ENCODE data around the gene C16orf92.

C16orf92 gene

GRCh38 chr16:29985271-29985811, 37.7 kb upstream of the C16orf92 start:
- TF ChIP-seq CTCF (conservative IDR thresholded peaks at IDR 0.05), result no peak
- H3K27ac ChIP-seq, result no peak overlapping the region

- no peak overlapping the region for H3K27ac ChIP-seq
- no peak for TF ChIP-seq CTCF (conservative IDR thresholded peaks at IDR 0.05)
Observed at GRCh38 chr16:29986231-29986630, 36.8 kb upstream of the C16orf92 start.

GRCh38 chr16:29986931-29987330, 36.1 kb upstream of the C16orf92 start:
- H3K27ac ChIP-seq, result no peak overlapping the region
- TF ChIP-seq CTCF (conservative IDR thresholded peaks at IDR 0.05), result no peak

- no peak for TF ChIP-seq CTCF (conservative IDR thresholded peaks at IDR 0.05)
- H3K27ac ChIP-seq, result no peak overlapping the region
Observed at GRCh38 chr16:29987371-29988085, 35.5 kb upstream of the C16orf92 start.

GRCh38 chr16:29988346-29989075, 34.5 kb upstream of the C16orf92 start:
- H3K27ac ChIP-seq, result no peak overlapping the region
- TF ChIP-seq CTCF (conservative IDR thresholded peaks at IDR 0.05), result no peak

- no peak for TF ChIP-seq CTCF (conservative IDR thresholded peaks at IDR 0.05)
- H3K27ac ChIP-seq, result no peak overlapping the region
Observed at GRCh38 chr16:29989111-29989858, 33.7 kb upstream of the C16orf92 start.

- no peak for TF ChIP-seq CTCF (conservative IDR thresholded peaks at IDR 0.05)
- H3K27ac ChIP-seq, result no peak overlapping the region
Observed at GRCh38 chr16:29990034-29990433, 33.0 kb upstream of the C16orf92 start.
